GM18909 (cell line): Measurements from ENCODE around the gene WWOX.

Source experiments
- ATAC-seq: cut with Tn5 transposase; IDR thresholded peaks from one replicate; pipeline ENCODE4 v1.9.1; 2021; ENCODE audit warnings: mild to moderate bottlenecking; ENCODE audit not compliant: unreplicated experiment, poor library complexity

The WWOX gene

GRCh38 chr16:78761427-78761826, 662.0 kb downstream of the WWOX start:
- peak; percentile 90 for ATAC-seq

- ATAC-seq: peak; percentile 59
Measured at GRCh38 chr16:78762222-78762621, 662.8 kb downstream of the WWOX start.

GRCh38 chr16:78763821-78764440, 664.5 kb downstream of the WWOX start:
- ATAC-seq: no peak

GRCh38 chr16:78764478-78764877, 665.0 kb downstream of the WWOX start:
- ATAC-seq: no peak

- ATAC-seq: no peak
Measured at GRCh38 chr16:78768226-78768625, 668.8 kb downstream of the WWOX start.

GRCh38 chr16:78768718-78769117, 669.3 kb downstream of the WWOX start:
- ATAC-seq: no peak

- ATAC-seq: peak; percentile 84
Measured at GRCh38 chr16:78770353-78771091, 671.1 kb downstream of the WWOX start.

GRCh38 chr16:78773291-78773702, 673.8 kb downstream of the WWOX start:
- ATAC-seq: no peak

GRCh38 chr16:78773706-78774105, 674.3 kb downstream of the WWOX start:
- ATAC-seq: no peak

- ATAC-seq: no peak
Measured at GRCh38 chr16:78775161-78775561, 675.7 kb downstream of the WWOX start.

- ATAC-seq: no peak
Measured at GRCh38 chr16:78778101-78779004, 678.9 kb downstream of the WWOX start.

- no peak for ATAC-seq
Measured at GRCh38 chr16:78780808-78781207, 681.4 kb downstream of the WWOX start.

- no peak for ATAC-seq
Measured at GRCh38 chr16:78782572-78782971, 683.1 kb downstream of the WWOX start.

GRCh38 chr16:78783570-78784079, 684.2 kb downstream of the WWOX start:
- ATAC-seq: no peak

GRCh38 chr16:78784771-78785170, 685.3 kb downstream of the WWOX start:
- ATAC-seq: no peak

- no peak for ATAC-seq
Measured at GRCh38 chr16:78785218-78785617, 685.8 kb downstream of the WWOX start.

GRCh38 chr16:78786635-78787034, 687.2 kb downstream of the WWOX start:
- no peak for ATAC-seq

GRCh38 chr16:78788276-78788675, 688.8 kb downstream of the WWOX start:
- ATAC-seq: no peak

GRCh38 chr16:78788696-78789095, 689.2 kb downstream of the WWOX start:
- no peak for ATAC-seq

GRCh38 chr16:78789561-78789960, 690.1 kb downstream of the WWOX start:
- ATAC-seq: no peak

GRCh38 chr16:78791011-78791410, 691.6 kb downstream of the WWOX start:
- ATAC-seq: no peak
